HG02943 (cell line): Measurements from ENCODE around the gene IVNS1ABP.
"Not testable (repeated sequence)": the region's sequence is repeated elsewhere in the genome, so short reads cannot be mapped to it uniquely, and the experiment has no call there.

Experiments
- ATAC-seq: cut with Tn5 transposase; IDR thresholded peaks from one replicate; pipeline ENCODE4 v1.9.1; 2021; ENCODE audit warnings: mild to moderate bottlenecking, low read depth, moderate library complexity; ENCODE audit not compliant: unreplicated experiment

Gene IVNS1ABP

DNA sequence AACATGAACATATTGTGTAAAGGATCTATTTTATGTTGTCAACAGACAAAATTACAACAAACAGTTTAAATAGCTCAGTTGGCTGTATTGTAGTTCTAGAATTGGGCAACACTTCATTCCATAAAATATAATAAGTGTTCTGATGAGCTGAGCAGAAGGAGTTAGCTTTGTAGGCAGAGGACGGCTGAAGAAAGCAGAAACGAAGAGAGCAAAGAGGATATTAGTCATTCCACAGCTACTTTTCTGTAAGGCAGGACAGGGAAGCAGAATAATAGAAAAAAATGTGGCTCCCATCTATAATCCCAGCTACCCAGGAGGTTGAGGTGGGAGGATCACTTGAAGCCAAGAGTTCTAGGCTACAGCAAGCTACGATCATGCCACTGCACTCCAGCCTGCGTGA is 20.2 kb upstream of the IVNS1ABP start:
- no peak for ATAC-seq

- ATAC-seq = no peak
Measured at GRCh38 chr1:185334182-185334581, 17.1 kb upstream of the IVNS1ABP start.

- ATAC-seq = no peak
Measured at GRCh38 chr1:185328255-185328654, 11.2 kb upstream of the IVNS1ABP start.

- ATAC-seq = no peak
Measured at GRCh38 chr1:185325413-185325812, 8.4 kb upstream of the IVNS1ABP start.

- ATAC-seq = no peak
Measured at GRCh38 chr1:185324118-185324517, 7.1 kb upstream of the IVNS1ABP start.

- ATAC-seq = no peak
Measured at GRCh38 chr1:185322636-185323035, 5.6 kb upstream of the IVNS1ABP start.

- not testable (repeated sequence) for ATAC-seq
Measured at GRCh38 chr1:185321653-185322221, 4.7 kb upstream of the IVNS1ABP start.

- not testable (repeated sequence) for ATAC-seq
Measured at GRCh38 chr1:185321104-185321503, 4.1 kb upstream of the IVNS1ABP start.

- ATAC-seq = no peak
Measured at GRCh38 chr1:185319139-185319475, 2.1 kb upstream of the IVNS1ABP start.

DNA sequence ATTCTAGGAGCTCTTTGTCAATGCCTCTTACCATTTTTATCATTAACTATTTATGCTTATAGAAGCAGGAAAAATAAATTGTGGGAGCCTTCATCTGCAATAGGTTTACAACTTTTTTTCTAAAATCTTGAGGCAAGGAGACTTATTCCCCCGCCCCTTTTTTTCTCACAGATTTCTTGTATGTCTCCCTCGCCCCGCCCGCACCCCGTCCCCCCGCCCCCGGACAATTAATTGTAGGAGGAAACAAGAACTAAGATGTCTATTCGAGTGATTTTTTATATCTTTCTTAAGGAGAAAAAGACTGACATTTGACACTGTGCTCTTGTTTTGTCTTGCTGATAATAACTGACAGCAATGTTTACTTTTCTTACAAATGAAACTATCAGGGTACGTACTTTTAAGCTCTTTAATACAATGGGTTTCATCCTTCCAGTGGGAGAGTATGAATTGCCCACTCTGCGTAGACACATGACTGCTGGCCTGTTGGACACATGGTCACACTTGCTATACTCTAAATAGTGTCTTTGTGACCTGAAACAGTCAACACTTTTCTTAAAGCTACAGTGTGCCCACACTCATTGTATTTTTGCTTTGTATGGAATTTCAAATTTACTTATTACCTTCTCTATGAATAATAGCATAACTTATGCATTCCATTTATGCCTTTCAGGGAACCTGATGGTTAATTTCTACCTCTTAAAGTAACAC is 1.5 kb upstream of the IVNS1ABP start:
- ATAC-seq = no peak

DNA sequence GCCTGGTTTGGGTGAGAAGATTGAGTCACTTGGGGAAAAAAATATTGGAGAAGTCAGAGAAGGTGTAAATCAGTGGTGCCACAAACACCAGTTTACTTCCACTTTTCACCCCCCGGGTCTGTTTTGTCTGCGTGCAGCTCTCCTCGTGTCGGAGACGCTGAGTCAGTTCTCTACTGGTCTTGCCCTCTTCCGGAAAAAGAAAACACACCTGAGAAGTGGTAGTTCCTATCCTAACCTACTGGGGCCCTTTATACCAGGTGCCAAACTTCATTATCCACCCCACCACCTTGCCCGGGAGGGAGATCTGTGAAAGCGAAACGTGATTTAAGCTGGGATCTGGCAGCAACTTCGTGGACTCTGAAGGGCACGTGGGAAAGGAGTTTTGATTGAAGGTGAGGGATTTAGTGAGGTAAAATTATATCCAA is 855 bp upstream of the IVNS1ABP start:
- peak; percentile 27 for ATAC-seq

DNA sequence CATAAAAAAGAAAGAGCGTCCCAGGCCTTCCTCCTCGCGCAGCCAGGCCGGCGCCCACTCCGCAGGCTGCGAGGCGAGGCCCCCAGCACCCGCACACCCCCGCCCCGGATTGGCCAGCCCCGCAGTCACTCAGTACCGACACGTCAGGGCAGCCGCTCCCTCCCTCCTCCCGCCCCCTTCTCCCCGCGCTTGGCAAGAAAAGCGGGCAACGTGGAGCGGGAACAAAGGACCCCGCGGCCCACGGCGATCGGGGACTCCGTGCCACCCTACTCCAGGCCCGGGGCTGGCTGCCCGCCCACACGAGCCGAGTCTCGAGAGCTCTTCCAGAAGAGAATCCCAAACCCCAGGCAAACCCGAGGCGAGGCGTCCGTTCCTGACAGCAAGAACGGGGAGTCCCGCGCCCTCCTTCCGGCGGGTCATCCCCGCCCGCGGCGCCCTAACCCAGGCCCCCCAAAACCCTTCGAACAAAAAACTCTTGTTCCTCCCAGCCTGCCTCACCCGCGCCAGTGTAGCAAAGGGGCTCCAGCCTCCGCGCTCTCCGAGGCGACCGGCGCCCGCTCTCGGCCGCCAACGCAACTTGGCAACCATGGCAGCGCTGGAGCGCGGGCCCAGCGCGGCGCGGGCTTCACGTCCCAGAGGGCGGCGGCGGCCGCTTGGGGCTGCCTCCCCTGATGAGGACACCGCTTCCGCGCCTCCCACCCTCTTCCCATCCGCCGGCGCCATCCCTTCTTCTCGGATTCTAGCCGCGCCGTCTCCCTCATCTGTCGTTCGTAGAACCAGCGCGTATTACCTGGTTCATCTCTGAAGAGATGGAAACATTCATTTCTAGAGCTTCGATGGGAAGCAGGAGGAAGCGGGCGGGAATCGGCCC is 645 bp downstream of the IVNS1ABP start:
- ATAC-seq = peak; percentile 39

GRCh38 chr1:185315445-185316071 is 1.5 kb downstream of the IVNS1ABP start:
- no peak for ATAC-seq

DNA sequence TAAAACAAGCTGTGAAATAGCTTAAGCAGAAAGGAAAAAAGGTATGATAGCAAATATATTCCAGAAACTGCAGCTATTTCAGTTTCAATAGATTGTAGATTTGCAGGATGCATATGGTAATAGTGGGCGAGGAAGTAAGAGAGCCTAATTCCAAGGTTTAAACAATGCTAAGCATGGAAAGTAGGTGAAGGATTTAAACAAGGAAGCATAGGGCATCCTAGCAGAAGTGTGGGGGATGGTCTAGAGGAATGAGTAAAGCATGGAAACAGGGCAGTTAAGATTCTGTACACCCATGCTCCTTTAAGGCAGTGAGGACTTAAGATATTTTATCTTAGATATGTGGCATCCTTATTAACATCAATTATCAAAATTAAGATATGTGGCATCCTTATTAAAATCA is 2.6 kb downstream of the IVNS1ABP start:
- no peak for ATAC-seq

DNA sequence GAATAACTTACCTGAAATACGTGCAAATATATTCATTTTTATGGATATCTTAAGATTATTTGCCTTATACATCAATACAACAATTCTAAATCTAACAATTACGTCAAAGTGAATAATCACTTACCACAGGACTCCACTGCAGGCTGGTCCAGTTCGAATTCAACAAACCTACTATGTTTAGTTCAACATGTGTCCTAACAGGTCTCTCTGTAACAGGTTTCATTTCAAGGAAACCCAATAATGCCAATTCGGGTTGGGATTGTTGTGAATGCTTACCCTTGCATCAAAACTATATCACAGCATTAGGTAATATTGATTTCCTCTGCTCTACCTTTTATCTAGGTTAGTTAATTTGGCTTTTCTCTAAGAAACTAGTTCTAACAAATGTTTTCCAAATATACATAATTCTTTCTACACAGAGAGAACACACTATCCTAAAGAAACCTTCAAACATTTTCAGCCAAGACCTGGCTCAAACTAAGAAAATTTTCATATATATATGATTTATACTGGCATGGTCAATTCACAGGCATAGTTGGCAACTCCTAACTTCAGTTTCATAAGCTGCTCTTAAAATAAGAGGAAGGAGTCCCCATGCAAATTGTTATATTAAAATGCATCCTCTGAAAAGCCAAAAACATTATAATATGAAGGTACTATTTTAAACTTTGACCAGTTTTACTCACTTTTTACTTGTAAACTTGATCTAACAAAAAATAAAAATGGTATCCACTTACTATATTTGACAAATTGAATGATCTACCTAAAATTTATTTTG is 4.5 kb downstream of the IVNS1ABP start:
- no peak for ATAC-seq

DNA sequence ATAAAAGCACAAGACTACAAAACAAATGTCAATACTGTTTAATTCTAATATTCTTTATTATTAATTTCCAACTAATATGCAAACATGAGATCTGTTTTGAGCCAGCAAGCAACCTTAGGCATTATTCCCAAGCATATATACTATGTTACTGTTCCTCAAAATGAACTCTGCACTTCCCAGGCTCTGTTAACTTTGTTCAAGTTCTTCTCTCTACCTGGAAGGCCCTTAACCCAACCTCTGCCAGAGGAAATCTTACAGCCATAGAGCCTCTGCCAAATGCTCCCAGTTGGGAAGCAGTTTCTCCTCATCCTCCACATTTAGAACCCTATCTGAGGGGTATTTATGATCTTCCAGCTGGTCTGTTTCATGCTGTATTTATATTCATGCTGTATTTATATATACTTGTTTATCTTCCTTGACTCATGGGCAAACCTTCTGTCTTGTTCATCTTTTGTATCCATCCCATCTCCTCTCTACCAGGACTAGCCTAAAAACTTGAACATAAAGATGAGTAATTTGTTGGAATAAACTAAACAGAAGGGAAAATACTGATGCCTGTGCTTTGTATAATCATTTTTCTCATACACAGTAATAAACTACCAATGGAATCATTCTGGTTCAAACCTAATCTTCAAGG is 5.3 kb downstream of the IVNS1ABP start:
- ATAC-seq = no peak

DNA sequence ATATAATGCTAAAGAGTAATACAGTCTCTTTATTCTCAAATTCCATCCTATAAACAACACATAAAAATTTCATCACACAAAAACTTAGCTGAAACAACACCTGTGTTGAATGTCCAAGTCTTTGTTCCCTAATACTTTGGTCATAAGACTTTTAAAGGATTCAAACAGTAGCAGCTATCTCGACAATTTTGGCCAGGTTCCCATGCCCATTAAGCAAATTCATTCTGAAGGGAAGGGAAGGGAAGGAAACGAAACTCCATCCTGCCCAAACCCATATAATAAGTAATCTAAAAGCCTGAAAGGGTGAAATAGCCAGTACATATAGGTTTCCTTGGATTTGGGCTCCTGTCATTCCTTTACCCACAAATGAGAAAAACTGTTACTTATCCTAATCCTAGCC is 7.5 kb downstream of the IVNS1ABP start:
- no peak for ATAC-seq

DNA sequence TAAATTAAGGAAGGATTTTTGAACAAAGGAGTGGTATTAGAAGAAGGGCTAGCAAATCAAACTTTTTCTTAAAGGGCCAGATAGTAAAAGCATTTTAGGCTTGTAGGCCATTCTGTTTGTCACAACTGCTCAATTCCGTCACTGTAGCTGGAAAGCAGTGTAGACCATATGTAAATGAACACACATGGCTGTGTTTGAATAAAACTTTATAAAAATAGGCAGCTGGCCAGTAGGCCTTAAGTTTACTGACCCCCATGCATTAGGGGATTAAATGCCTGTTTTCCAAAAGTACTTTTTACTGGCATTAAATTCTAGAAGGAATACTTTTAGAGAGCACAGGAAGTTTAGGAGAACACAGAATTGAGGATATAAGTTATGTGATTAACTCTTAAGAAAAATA is 8.9 kb downstream of the IVNS1ABP start:
- ATAC-seq = no peak

DNA sequence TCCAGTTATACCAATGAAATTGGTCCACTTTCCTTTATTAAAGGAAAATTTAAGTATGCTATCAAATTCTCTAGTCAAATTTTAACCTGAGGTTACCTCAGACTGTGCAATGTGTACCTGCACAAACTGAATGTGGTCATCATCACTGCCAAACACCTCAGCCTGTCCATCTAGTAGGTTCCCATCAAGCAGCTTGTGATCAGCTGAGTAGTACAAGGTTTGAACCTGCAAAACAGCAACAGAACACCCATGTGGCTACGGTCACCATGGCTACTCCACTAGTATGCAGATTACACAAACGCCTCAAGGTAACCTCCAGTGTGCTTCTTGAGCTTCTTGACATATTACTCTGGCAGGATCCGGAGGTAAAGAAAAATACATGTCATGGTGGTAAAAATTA is 11.6 kb downstream of the IVNS1ABP start:
- ATAC-seq = no peak

DNA sequence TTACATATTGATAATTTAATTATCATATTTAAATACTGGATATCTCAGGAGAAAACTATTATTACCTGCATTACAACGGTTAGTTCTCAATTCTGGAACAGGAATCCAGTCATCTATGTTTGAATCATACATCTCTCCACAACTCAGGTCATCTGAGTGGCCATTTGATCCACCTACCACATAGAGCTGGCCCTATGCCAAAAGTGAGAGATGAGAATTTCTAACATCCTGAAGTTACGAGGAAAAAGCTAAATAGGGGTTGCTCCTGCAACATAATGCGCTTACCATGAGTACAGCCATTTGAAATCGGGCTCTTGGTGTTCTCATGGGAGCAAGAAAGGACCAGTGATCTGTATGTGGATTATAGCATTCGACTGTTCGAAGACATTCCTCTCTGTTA is 16.9 kb downstream of the IVNS1ABP start:
- ATAC-seq = no peak
